Neural progenitor cell (in vitro differentiated cells): ENCODE results near the gene DEFB132. TPM values are rescaled to one million over a fixed set of nuclear protein-coding genes. Genes with fewer than 3 reads are reported as not detected.

Experiments used
- DNase-seq: peaks from one replicate; pipeline ENCODE4 v3.0.0-alpha.2; 2016; ENCODE audit warnings: low spot score
- H2AFZ ChIP-seq: fragments of 200-600 bp; sonication (generic); replicated peaks from 2 replicates; pipeline ENCODE4 v1.6.1; 2016; ENCODE audit warnings: antibody characterized with exemption
- H3F3A ChIP-seq: fragments of 200-600 bp; sonication (generic); 2 replicates; pipeline ENCODE4 v1.6.1; 2016; ENCODE audit warnings: antibody characterized with exemption, low read depth
- H3K27ac ChIP-seq: fragments of 200-600 bp; sonication (generic); 2 replicates; pipeline ENCODE4 v1.5.1; 2016; ENCODE audit warnings: mild to moderate bottlenecking
- H3K27me3 ChIP-seq: fragments of 200-600 bp; sonication (generic); 2 replicates; pipeline ENCODE4 v1.6.1; 2016; ENCODE audit warnings: mild to moderate bottlenecking, moderate library complexity
- H3K36me3 ChIP-seq: fragments of 200-600 bp; sonication (generic); 2 replicates; pipeline ENCODE4 v1.5.1; 2016
- H3K4me1 ChIP-seq: fragments of 200-600 bp; sonication (generic); 2 replicates; pipeline ENCODE4 v1.6.1; 2016; ENCODE audit warnings: mixed run types
- H3K4me2 ChIP-seq: fragments of 200-600 bp; sonication (generic); 2 replicates; pipeline ENCODE4 v1.6.1; 2016
- H3K4me3 ChIP-seq: fragments of 200-600 bp; sonication (generic); 2 replicates; pipeline ENCODE4 v1.5.1; 2016
- H3K79me2 ChIP-seq: fragments of 200-600 bp; sonication (generic); 2 replicates; pipeline ENCODE4 v1.6.1; 2016; ENCODE audit warnings: low read depth
- H3K9ac ChIP-seq: fragments of 200-600 bp; sonication (generic); 2 replicates; pipeline ENCODE4 v1.6.1; 2016
- H3K9me3 ChIP-seq: fragments of 200-600 bp; sonication (generic); 2 replicates; pipeline ENCODE4 v1.5.1; 2016; ENCODE audit warnings: low read depth
- H4K20me1 ChIP-seq: fragments of 200-600 bp; sonication (generic); 2 replicates; pipeline ENCODE4 v1.6.1; 2016; ENCODE audit warnings: low read depth
- H3K27ac Mint-ChIP-seq: 3 replicates; pipeline ENCODE4 v1.8.0; 2021; ENCODE audit warnings: mixed read lengths
- H3K27me3 Mint-ChIP-seq: 2 replicates; pipeline ENCODE4 v1.8.0; 2022; ENCODE audit warnings: low read depth, mild to moderate bottlenecking, inconsistent platforms, moderate library complexity, mixed read lengths; ENCODE audit not compliant: insufficient read depth
- H3K36me3 Mint-ChIP-seq: 3 replicates; pipeline ENCODE4 v1.8.0; 2021; ENCODE audit warnings: mixed read lengths
- H3K4me1 Mint-ChIP-seq: 3 replicates; pipeline ENCODE4 v1.8.0; 2021; ENCODE audit warnings: mixed read lengths
- H3K4me3 Mint-ChIP-seq: 3 replicates; pipeline ENCODE4 v1.8.0; 2021; ENCODE audit warnings: mild to moderate bottlenecking, moderate library complexity, mixed read lengths
- H3K9me3 Mint-ChIP-seq: 3 replicates; pipeline ENCODE4 v1.8.0; 2020; ENCODE audit warnings: mixed read lengths
- CTCF ChIP-seq: fragments of 200-600 bp; sonication (generic); IDR thresholded peaks from 2 replicates; pipeline ENCODE4 v1.5.1; 2017; ENCODE audit warnings: antibody characterized with exemption, mild to moderate bottlenecking
- EZH2 ChIP-seq: fragments of 200-600 bp; sonication (generic); IDR thresholded peaks from 2 replicates; pipeline ENCODE4 v1.6.1; 2017; ENCODE audit warnings: antibody characterized with exemption, mild to moderate bottlenecking, moderate library complexity
- EZH2phosphoT487 ChIP-seq: fragments of 200-600 bp; sonication (generic); IDR thresholded peaks from 2 replicates; pipeline ENCODE4 v1.6.1; 2017; ENCODE audit warnings: antibody characterized with exemption
- total RNA-seq: library from RNA; depleted of rRNA; stranded (reverse); fragments of >200 nt; gene quantifications from 2 replicates; pipeline ENCODE4 v1.2.3, GENCODE V29; 2015; ENCODE audit warnings: low replicate concordance

DEFB132 gene
- total RNA-seq, 1 donor from 2014 or later, result not detected

GRCh38 chr20:277496-277781 lies 19.9 kb downstream of the DEFB132 start:
- no peak for DNase-seq
- Mint-ChIP-seq H3K9me3 (no peaks in the 10 kb centered on the region), H3K4me1 (peaks cover 2% of the 10 kb centered on the region), H3K27me3 (peaks cover 8% of the 10 kb centered on the region), H3K27ac (no peak overlapping the region), H3K4me3 (no peak overlapping the region), H3K36me3 (peaks cover 46% of the 10 kb centered on the region)
- no peaks in the 10 kb centered on the region for H3K9me3 ChIP-seq
- no peak overlapping the region for H3K4me2 ChIP-seq
- no peaks in the 10 kb centered on the region for H3K4me1 ChIP-seq
- H3K27me3 ChIP-seq, result no peaks in the 10 kb centered on the region
- no peak overlapping the region for H3K9ac ChIP-seq
- H4K20me1 ChIP-seq, result no peaks in the 10 kb centered on the region
- H3K4me3 ChIP-seq, result no peak overlapping the region
- no peak for TF ChIP-seq CTCF
- no peak for TF ChIP-seq EZH2
- no peak for TF ChIP-seq EZH2phosphoT487
- H3K79me2 ChIP-seq, result no peaks in the 10 kb centered on the region
- no peak overlapping the region for H2AFZ ChIP-seq
- H3K27ac ChIP-seq, result no peak overlapping the region
- no peaks in the 10 kb centered on the region for H3F3A ChIP-seq
- no peaks in the 10 kb centered on the region for H3K36me3 ChIP-seq

- no peaks in the 10 kb centered on the region for H3K27me3 ChIP-seq
- Mint-ChIP-seq H3K36me3 (peaks cover 41% of the 10 kb centered on the region), H3K9me3 (no peaks in the 10 kb centered on the region), H3K4me3 (no peak overlapping the region), H3K27ac (no peak overlapping the region), H3K4me1 (peaks cover 2% of the 10 kb centered on the region), H3K27me3 (peaks cover 9% of the 10 kb centered on the region)
- H3K79me2 ChIP-seq, result no peaks in the 10 kb centered on the region
- no peaks in the 10 kb centered on the region for H3K9me3 ChIP-seq
- H3F3A ChIP-seq, result no peaks in the 10 kb centered on the region
- no peak for TF ChIP-seq CTCF
- no peak for DNase-seq
- no peaks in the 10 kb centered on the region for H3K4me1 ChIP-seq
- no peaks in the 10 kb centered on the region for H3K36me3 ChIP-seq
- H3K4me2 ChIP-seq, result no peak overlapping the region
- H3K4me3 ChIP-seq, result no peak overlapping the region
- H3K9ac ChIP-seq, result no peak overlapping the region
- H2AFZ ChIP-seq, result no peak overlapping the region
- no peaks in the 10 kb centered on the region for H4K20me1 ChIP-seq
- no peak overlapping the region for H3K27ac ChIP-seq
These were observed 20.7 kb downstream of the DEFB132 start for GRCh38 chr20:278181-278580.

GRCh38 chr20:278607-279571 lies 21.4 kb downstream of the DEFB132 start:
- Histone ChIP-seq H2AFZ (no peak overlapping the region), H4K20me1 (no peaks in the 10 kb centered on the region), H3K4me2 (peak overlapping the region; percentile 42), H3K4me3 (no peak overlapping the region), H3K27ac (no peak overlapping the region), H3K9me3 (no peaks in the 10 kb centered on the region), H3K4me1 (no peaks in the 10 kb centered on the region), H3K9ac (no peak overlapping the region), H3F3A (no peaks in the 10 kb centered on the region), H3K36me3 (no peaks in the 10 kb centered on the region), H3K79me2 (no peaks in the 10 kb centered on the region), H3K27me3 (no peaks in the 10 kb centered on the region)
- no peak overlapping the region for H3K27ac Mint-ChIP-seq
- TF ChIP-seq EZH2phosphoT487 (no peak), CTCF (peak; percentile 24)
- peak; percentile 33 for DNase-seq
- peaks cover 44% of the 10 kb centered on the region for H3K36me3 Mint-ChIP-seq
- H3K4me3 Mint-ChIP-seq, result peak overlapping the region; percentile 35
- peaks cover 2% of the 10 kb centered on the region for H3K4me1 Mint-ChIP-seq
- H3K27me3 Mint-ChIP-seq, result peaks cover 11% of the 10 kb centered on the region
- no peaks in the 10 kb centered on the region for H3K9me3 Mint-ChIP-seq
